Karpas-422 (cell line): Measurements from ENCODE around the gene CDKN1B. TPM values are rescaled to one million over a fixed set of nuclear protein-coding genes. Genes with fewer than 3 reads are reported as not detected.

ENCODE experiments used
- DNase-seq: peaks from one replicate; pipeline ENCODE4 v3.0.0-alpha.2; 2015
- H2AFZ ChIP-seq: fragments of 200-600 bp; sonication (generic); 2 replicates; pipeline ENCODE4 v1.6.1; 2014; ENCODE audit warnings: antibody characterized with exemption, low read length, mixed read lengths
- H3K27ac ChIP-seq: fragments of 200-600 bp; sonication (generic); 2 replicates; pipeline ENCODE4 v1.5.1; 2014; ENCODE audit warnings: mild to moderate bottlenecking, low read length, moderate library complexity
- H3K27me3 ChIP-seq: fragments of 200-600 bp; sonication (generic); 2 replicates; pipeline ENCODE4 v1.6.1; 2014; ENCODE audit warnings: low read length, mixed read lengths
- H3K36me3 ChIP-seq: fragments of 200-600 bp; sonication (generic); 2 replicates; pipeline ENCODE4 v1.6.1; 2014; ENCODE audit warnings: low read length, mixed read lengths; ENCODE audit not compliant: insufficient read depth
- H3K4me1 ChIP-seq: fragments of 200-600 bp; sonication (generic); 2 replicates; pipeline ENCODE4 v1.6.1; 2014; ENCODE audit warnings: mild to moderate bottlenecking, low read length, mixed read lengths
- H3K4me2 ChIP-seq: fragments of 200-600 bp; sonication (generic); 2 replicates; pipeline ENCODE4 v1.6.1; 2014; ENCODE audit warnings: low read length, low read depth, mild to moderate bottlenecking; ENCODE audit not compliant: poor library complexity, severe bottlenecking
- H3K4me3 ChIP-seq: fragments of 200-600 bp; sonication (generic); 2 replicates; pipeline ENCODE4 v1.5.1; 2014; ENCODE audit warnings: mild to moderate bottlenecking, antibody characterized with exemption, low read length, mixed read lengths
- H3K79me2 ChIP-seq: fragments of 200-600 bp; sonication (generic); 2 replicates; pipeline ENCODE4 v1.6.1; 2014; ENCODE audit warnings: mild to moderate bottlenecking, low read length, mixed read lengths
- H3K9ac ChIP-seq: fragments of 200-600 bp; sonication (generic); 2 replicates; pipeline ENCODE4 v1.6.0; 2014; ENCODE audit warnings: low read length
- H3K9me2 ChIP-seq: fragments of 200-600 bp; sonication (generic), shearing (Covaris generic); replicated peaks from 2 replicates; pipeline ENCODE4 v1.6.0; 2014; ENCODE audit warnings: mild to moderate bottlenecking, low read length, moderate library complexity; ENCODE audit not compliant: insufficient read depth
- H3K9me3 ChIP-seq: fragments of 300-700, 200-600 bp; sonication (generic); 2 replicates; pipeline ENCODE4 v1.6.1; 2014; ENCODE audit warnings: low read length, mixed read lengths
- H4K20me1 ChIP-seq: fragments of 200-600 bp; sonication (generic); 2 replicates; pipeline ENCODE4 v1.6.1; 2014; ENCODE audit warnings: mild to moderate bottlenecking, antibody characterized with exemption, low read length, low read depth; ENCODE audit not compliant: insufficient read depth
- total RNA-seq: library from RNA; depleted of rRNA; stranded (reverse); fragments of >200 nt; shearing (Covaris generic); gene quantifications from 2 replicates; pipeline ENCODE4 v1.2.3, GENCODE V29; 2014; ENCODE audit warnings: low replicate concordance

CDKN1B gene
- total RNA-seq, 1 experiment from 2014 or later, result 32.8 TPM

DNA sequence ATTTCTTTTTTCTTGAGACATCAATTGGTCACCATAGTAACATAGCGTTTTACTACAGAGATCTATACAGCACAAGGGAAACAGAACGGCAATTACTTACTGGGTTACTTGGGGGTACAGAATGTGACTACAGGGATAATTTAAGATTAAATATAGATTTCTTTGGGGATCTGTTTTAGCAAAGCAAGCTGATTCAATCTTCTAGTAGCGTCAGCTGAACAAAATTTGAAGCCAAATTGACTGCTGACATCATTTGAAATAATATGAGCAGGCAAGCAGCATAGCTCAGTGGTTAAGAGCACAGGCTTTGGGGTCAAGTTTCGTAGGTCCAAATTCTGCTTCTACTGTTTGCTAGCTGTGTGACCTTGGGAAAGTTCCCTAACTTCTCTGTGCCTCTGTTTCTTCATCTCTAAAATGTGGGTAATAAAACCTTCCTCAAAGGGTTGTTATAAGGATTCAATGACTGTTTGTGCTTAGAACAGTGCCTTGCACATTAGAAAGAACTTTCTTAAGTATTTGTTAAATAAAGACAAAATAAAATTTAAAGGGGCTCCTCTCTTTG lies 34.0 kb upstream of the CDKN1B start:
- no peaks in the 10 kb centered on the region for H3K79me2 ChIP-seq
- no peaks in the 10 kb centered on the region for H3K9me3 ChIP-seq
- H3K9ac ChIP-seq, result no peak overlapping the region
- no peaks in the 10 kb centered on the region for H3K36me3 ChIP-seq
- H3K27me3 ChIP-seq, result no peaks in the 10 kb centered on the region
- DNase-seq, result no peak
- no peaks in the 10 kb centered on the region for H3K4me1 ChIP-seq
- H3K4me3 ChIP-seq, result no peak overlapping the region
- H3K9me2 ChIP-seq, result no peaks in the 10 kb centered on the region
- no peak overlapping the region for H2AFZ ChIP-seq
- H4K20me1 ChIP-seq, result no peaks in the 10 kb centered on the region
- H3K27ac ChIP-seq, result no peak overlapping the region
- H3K4me2 ChIP-seq, result no peak overlapping the region

- no peaks in the 10 kb centered on the region for H3K9me3 ChIP-seq
- H3K27me3 ChIP-seq, result no peaks in the 10 kb centered on the region
- no peaks in the 10 kb centered on the region for H4K20me1 ChIP-seq
- H3K79me2 ChIP-seq, result no peaks in the 10 kb centered on the region
- H3K9ac ChIP-seq, result no peak overlapping the region
- no peak overlapping the region for H3K27ac ChIP-seq
- no peaks in the 10 kb centered on the region for H3K36me3 ChIP-seq
- H3K4me1 ChIP-seq, result no peaks in the 10 kb centered on the region
- no peaks in the 10 kb centered on the region for H3K9me2 ChIP-seq
- no peak overlapping the region for H2AFZ ChIP-seq
- H3K4me3 ChIP-seq, result no peak overlapping the region
- no peak for DNase-seq
- H3K4me2 ChIP-seq, result no peak overlapping the region
Measured at GRCh38 chr12:12683725-12684124, 33.4 kb upstream of the CDKN1B start.

DNA sequence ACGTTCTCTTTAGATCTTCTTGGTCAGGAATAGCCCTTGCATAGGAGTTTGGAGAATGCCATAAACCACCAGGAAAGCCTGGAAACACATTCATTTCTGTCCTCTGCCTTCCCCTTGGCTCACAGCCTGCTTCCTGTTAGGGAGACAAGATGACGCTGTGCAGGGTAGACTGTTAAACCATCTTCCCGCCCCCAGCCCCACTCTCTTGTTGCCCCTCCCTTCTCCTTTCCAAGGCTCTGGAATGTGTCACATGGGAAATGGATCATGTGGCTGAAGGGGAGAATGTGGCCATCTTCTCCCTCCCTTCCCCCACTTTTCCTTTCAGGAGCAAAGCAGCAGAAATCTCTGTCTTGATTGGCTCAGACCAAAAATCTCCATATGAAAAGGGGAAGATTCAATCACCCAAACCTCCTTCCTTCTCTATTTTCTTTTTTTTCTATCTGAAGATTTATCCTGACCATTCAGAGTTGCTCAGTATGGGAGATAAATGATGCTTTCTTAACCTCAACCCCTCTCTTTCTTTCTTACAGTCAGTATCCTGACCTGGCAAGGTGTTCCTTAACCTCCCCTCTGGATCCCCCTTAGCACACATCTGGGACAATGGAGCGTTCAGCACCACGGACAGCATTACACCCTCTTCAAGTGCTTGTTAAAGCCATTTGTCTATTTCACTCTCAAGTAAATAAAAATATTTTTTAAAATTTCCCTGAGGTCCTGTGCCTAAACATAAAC lies 32.6 kb upstream of the CDKN1B start:
- Histone ChIP-seq H3K9ac (no peak overlapping the region), H3K9me2 (no peaks in the 10 kb centered on the region), H3K79me2 (no peaks in the 10 kb centered on the region), H3K4me3 (no peak overlapping the region), H3K27me3 (no peaks in the 10 kb centered on the region), H3K9me3 (no peaks in the 10 kb centered on the region), H3K4me2 (no peak overlapping the region), H3K27ac (no peak overlapping the region), H2AFZ (no peak overlapping the region), H3K4me1 (no peaks in the 10 kb centered on the region), H4K20me1 (no peaks in the 10 kb centered on the region), H3K36me3 (no peaks in the 10 kb centered on the region)
- DNase-seq, result no peak

GRCh38 chr12:12685305-12685704 lies 31.9 kb upstream of the CDKN1B start:
- no peak for DNase-seq
- no peaks in the 10 kb centered on the region for H3K27me3 ChIP-seq
- H3K9me2 ChIP-seq, result no peaks in the 10 kb centered on the region
- no peaks in the 10 kb centered on the region for H3K4me1 ChIP-seq
- H3K4me2 ChIP-seq, result no peak overlapping the region
- H3K9me3 ChIP-seq, result no peaks in the 10 kb centered on the region
- H4K20me1 ChIP-seq, result no peaks in the 10 kb centered on the region
- no peak overlapping the region for H2AFZ ChIP-seq
- H3K9ac ChIP-seq, result no peak overlapping the region
- no peaks in the 10 kb centered on the region for H3K36me3 ChIP-seq
- no peak overlapping the region for H3K27ac ChIP-seq
- no peak overlapping the region for H3K4me3 ChIP-seq
- H3K79me2 ChIP-seq, result no peaks in the 10 kb centered on the region

DNA sequence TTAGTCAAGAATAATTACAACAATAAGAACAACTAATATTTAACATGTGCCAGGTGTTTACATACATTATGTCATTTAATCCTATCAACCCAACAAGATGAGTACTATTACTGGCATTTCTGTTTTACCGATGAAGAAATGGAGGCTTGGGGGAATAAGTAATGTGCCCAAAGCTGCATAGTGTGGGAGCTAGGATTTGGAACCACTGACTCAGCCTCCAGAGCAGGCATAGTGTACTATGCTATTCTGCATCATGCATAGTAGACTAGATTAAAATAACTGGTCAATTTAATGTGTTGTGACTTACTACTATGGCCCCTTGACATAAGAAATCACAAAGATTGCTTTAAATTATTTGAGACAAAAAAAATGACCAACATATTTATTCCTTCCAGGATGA lies 30.7 kb upstream of the CDKN1B start:
- H3K9ac ChIP-seq, result no peak overlapping the region
- no peaks in the 10 kb centered on the region for H3K9me2 ChIP-seq
- no peaks in the 10 kb centered on the region for H4K20me1 ChIP-seq
- no peak overlapping the region for H2AFZ ChIP-seq
- no peak overlapping the region for H3K27ac ChIP-seq
- H3K4me3 ChIP-seq, result no peak overlapping the region
- no peak overlapping the region for H3K4me2 ChIP-seq
- no peak for DNase-seq
- H3K79me2 ChIP-seq, result no peaks in the 10 kb centered on the region
- H3K36me3 ChIP-seq, result no peaks in the 10 kb centered on the region
- peaks cover 5% of the 10 kb centered on the region for H3K4me1 ChIP-seq
- no peaks in the 10 kb centered on the region for H3K9me3 ChIP-seq
- H3K27me3 ChIP-seq, result no peaks in the 10 kb centered on the region

DNA sequence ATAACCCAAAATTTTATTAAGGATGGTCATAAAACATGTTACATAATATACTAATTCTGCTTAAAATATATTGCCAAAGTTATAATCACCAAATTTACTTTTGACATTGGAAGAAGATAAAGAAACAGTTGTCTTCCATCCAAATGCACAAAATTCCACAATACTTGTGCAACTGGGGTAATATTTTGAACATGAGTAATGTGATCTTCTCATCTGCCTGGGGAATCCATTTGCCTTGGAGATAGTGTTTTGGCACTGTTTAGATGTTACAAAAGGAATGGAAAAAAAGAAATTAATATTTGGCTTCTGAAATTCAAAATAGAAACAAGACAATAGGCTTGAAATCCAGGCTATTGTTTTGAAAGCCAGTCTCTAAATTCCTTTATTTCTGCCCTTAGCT lies 30.2 kb upstream of the CDKN1B start:
- H2AFZ ChIP-seq, result no peak overlapping the region
- no peak for DNase-seq
- no peak overlapping the region for H3K4me2 ChIP-seq
- H3K9ac ChIP-seq, result no peak overlapping the region
- no peaks in the 10 kb centered on the region for H3K9me3 ChIP-seq
- no peaks in the 10 kb centered on the region for H3K27me3 ChIP-seq
- H3K4me3 ChIP-seq, result no peak overlapping the region
- no peaks in the 10 kb centered on the region for H3K9me2 ChIP-seq
- H3K27ac ChIP-seq, result no peak overlapping the region
- H3K4me1 ChIP-seq, result peaks cover 9% of the 10 kb centered on the region
- no peaks in the 10 kb centered on the region for H3K79me2 ChIP-seq
- no peaks in the 10 kb centered on the region for H3K36me3 ChIP-seq
- H4K20me1 ChIP-seq, result no peaks in the 10 kb centered on the region

- no peaks in the 10 kb centered on the region for H3K9me2 ChIP-seq
- H4K20me1 ChIP-seq, result no peaks in the 10 kb centered on the region
- H3K9ac ChIP-seq, result no peak overlapping the region
- no peaks in the 10 kb centered on the region for H3K79me2 ChIP-seq
- no peak overlapping the region for H2AFZ ChIP-seq
- H3K27ac ChIP-seq, result no peak overlapping the region
- no peaks in the 10 kb centered on the region for H3K36me3 ChIP-seq
- H3K9me3 ChIP-seq, result no peaks in the 10 kb centered on the region
- no peak overlapping the region for H3K4me2 ChIP-seq
- H3K4me1 ChIP-seq, result peaks cover 17% of the 10 kb centered on the region
- no peak overlapping the region for H3K4me3 ChIP-seq
- DNase-seq, result no peak
- H3K27me3 ChIP-seq, result no peaks in the 10 kb centered on the region
Measured at GRCh38 chr12:12689647-12690300, 27.4 kb upstream of the CDKN1B start.

DNA sequence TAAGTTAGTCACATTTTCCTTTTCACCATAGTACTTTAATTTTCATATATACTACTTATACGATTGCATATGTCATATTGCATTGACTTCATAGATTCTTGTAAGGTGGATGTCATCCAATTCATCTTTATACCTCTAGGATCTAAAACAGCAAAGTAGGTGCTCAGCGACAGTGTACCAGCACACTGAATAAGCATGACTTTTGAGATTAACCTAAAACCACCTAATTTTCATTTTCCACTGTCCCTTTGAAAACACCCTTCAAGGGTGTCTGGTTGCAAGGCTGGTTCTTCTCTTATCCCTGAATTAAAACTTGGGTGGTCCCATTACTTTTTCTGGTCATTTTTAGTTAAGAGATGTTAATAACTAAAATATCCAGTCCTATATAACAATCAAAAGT lies 25.6 kb upstream of the CDKN1B start:
- no peak for DNase-seq
- H3K79me2 ChIP-seq, result no peaks in the 10 kb centered on the region
- no peak overlapping the region for H3K4me3 ChIP-seq

More for the DNA sequence above, 25.6 kb upstream of the CDKN1B start:
- Histone ChIP-seq H4K20me1 (no peaks in the 10 kb centered on the region), H3K4me2 (peak overlapping the region; percentile 54), H3K9me3 (no peaks in the 10 kb centered on the region), H3K9me2 (no peaks in the 10 kb centered on the region), H2AFZ (no peak overlapping the region), H3K27me3 (no peaks in the 10 kb centered on the region), H3K9ac (no peak overlapping the region), H3K27ac (no peak overlapping the region), H3K36me3 (no peaks in the 10 kb centered on the region), H3K4me1 (peaks cover 27% of the 10 kb centered on the region)
